ENCODE data around the gene C5orf47. TPM values are rescaled to one million over a fixed set of nuclear protein-coding genes. Genes with fewer than 3 reads are reported as not detected.
A peak's percentile ranks its signal among the peaks of the same experiment; 100 is the strongest.

Gene C5orf47
- total RNA-seq, 2 donors from 2014 or later = 0.54 TPM; not detected in 1

DNA sequence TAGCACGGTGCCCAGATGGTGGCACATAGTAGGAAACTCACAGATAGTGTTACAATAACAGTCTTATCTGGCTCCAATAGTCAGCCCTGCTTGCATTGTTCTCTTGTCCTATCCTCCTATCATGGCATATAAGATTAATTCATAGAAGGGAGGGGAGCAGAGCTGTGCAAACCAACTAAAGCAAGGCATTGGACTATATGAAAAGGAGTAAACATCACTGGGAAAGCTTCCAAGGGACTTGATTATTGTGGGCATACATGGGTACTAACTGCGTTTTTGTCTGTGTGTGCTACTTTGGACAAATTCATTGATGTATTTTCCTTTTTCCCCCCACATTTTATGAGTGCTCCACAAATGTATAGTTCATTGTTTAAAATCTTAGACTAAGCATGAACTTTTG is 43.8 kb upstream of the C5orf47 start:
- H3K4me3 ChIP-seq = no peak overlapping the region
- DNase-seq (ENCODE audit: low spot score) (no peak), ATAC-seq (ENCODE audit: insufficient number of reproducible peaks, low FRiP score, low read depth) (no peak)
- H3K27ac ChIP-seq = no peak overlapping the region
- H3K36me3 ChIP-seq = peaks cover 24% of the 10 kb centered on the region
- H3K4me1 ChIP-seq (ENCODE audit: control insufficient read depth in 1 of 2, low read depth in 2 of 2) = peaks cover 8 to 12% of the 10 kb centered on the region in 2 donors
- H3K9me3 ChIP-seq = no peaks in the 10 kb centered on the region
- TF ChIP-seq, protein P1, sequence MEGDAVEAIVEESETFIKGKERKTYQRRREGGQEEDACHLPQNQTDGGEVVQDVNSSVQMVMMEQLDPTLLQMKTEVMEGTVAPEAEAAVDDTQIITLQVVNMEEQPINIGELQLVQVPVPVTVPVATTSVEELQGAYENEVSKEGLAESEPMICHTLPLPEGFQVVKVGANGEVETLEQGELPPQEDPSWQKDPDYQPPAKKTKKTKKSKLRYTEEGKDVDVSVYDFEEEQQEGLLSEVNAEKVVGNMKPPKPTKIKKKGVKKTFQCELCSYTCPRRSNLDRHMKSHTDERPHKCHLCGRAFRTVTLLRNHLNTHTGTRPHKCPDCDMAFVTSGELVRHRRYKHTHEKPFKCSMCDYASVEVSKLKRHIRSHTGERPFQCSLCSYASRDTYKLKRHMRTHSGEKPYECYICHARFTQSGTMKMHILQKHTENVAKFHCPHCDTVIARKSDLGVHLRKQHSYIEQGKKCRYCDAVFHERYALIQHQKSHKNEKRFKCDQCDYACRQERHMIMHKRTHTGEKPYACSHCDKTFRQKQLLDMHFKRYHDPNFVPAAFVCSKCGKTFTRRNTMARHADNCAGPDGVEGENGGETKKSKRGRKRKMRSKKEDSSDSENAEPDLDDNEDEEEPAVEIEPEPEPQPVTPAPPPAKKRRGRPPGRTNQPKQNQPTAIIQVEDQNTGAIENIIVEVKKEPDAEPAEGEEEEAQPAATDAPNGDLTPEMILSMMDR (IDR thresholded peaks at IDR 0.05) = no peak
- no peaks in the 10 kb centered on the region for H3K27me3 ChIP-seq (replicated peaks; ENCODE audit: insufficient read depth)

DNA sequence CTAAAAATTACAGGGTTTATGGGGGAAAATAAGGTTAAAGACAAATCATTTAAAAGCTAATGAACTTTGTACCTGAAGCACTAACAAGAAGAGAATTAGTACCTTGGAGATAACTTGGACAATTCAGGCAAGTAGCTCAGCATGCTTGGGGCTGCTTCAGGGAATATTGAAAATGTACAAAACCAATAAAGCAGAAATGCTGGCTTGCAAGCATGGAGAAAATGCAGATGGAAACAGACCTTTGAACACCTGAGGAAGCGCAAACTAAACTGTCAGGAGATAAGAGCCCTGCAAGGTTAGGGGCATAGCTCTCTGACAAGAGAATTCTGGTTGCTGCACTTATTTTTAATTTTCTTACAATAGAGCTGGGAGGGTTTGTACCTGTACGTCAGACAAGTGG is 42.6 kb upstream of the C5orf47 start:
- peaks cover 8 to 12% of the 10 kb centered on the region in 2 donors for H3K4me1 ChIP-seq (ENCODE audit: control insufficient read depth in 1 of 2, low read depth in 2 of 2)
- no peaks in the 10 kb centered on the region for H3K27me3 ChIP-seq (replicated peaks; ENCODE audit: insufficient read depth)
- no peaks in the 10 kb centered on the region for H3K9me3 ChIP-seq
- TF ChIP-seq, protein P1 (IDR thresholded peaks at IDR 0.05) = no peak
- H3K4me3 ChIP-seq = no peak overlapping the region
- H3K36me3 ChIP-seq = peaks cover 34% of the 10 kb centered on the region
- DNase-seq (ENCODE audit: low spot score) = no peak
- no peak overlapping the region for H3K27ac ChIP-seq
- ATAC-seq (ENCODE audit: insufficient number of reproducible peaks, low FRiP score, low read depth) = no peak

DNA sequence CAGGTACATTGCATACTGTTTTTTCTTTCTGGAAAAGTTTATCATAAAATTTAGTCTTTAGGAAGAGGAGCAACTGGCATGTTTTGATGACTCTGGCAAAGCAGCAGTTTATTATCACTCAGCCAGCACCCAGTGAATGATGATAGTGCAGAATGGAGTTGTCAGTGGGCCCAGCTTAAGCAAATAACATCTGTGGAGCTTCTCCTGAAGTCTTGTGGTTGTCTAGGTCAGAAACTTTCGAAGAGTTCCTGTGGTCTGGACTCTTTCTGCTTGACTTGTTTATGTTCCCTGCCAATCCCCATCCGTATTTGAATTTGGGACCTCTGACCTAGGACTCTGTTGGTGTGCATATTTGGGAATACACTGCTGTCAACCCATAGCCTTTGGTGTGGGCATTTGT is 38.1 kb upstream of the C5orf47 start:
- TF ChIP-seq, protein P1 (IDR thresholded peaks at IDR 0.05) = no peak
- Histone ChIP-seq H3K4me1 (ENCODE audit: control insufficient read depth in 1 of 2, low read depth in 2 of 2) (no peaks in the 10 kb centered on the region), H3K36me3 (peaks cover 60% of the 10 kb centered on the region), H3K4me3 (no peak overlapping the region), H3K27ac (no peak overlapping the region), H3K27me3 (replicated peaks; ENCODE audit: insufficient read depth) (no peaks in the 10 kb centered on the region), H3K9me3 (no peaks in the 10 kb centered on the region)
- ATAC-seq (ENCODE audit: insufficient number of reproducible peaks, low FRiP score, low read depth) (no peak), DNase-seq (ENCODE audit: low spot score) (no peak)

DNA sequence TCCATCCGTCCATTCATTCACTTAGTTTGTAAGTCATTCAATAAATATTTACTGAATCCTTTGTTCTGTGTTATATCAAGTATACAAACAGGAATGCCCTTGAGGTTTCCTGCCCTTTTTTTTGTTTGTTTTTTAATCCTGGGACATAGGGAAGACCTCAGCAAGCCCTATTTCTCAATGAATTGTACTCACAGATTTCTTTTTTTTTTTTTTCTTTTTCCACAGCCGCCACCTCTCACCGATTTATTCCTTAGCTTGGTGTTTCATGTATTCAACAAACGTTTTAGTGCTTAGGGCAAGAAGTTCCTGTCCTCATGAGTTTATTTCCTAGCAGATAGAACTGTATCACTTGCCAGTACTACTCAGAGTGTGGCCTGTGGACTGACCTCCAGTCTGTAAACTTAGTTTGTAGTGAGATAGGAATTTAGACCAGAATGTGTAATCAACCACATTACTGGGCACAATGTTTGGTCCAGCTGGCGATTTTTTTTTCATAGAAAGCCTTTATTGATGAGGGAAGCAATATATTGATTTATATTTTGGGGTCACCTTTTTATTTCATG is 35.4 kb upstream of the C5orf47 start:
- H3K9me3 ChIP-seq = no peaks in the 10 kb centered on the region
- H3K4me3 ChIP-seq = no peak overlapping the region
- no peaks in the 10 kb centered on the region for H3K27me3 ChIP-seq (replicated peaks; ENCODE audit: insufficient read depth)
- no peak for DNase-seq (ENCODE audit: low spot score)
- peaks cover 56% of the 10 kb centered on the region for H3K36me3 ChIP-seq
- no peak for ATAC-seq (ENCODE audit: insufficient number of reproducible peaks, low FRiP score, low read depth)
- TF ChIP-seq, protein P1 (IDR thresholded peaks at IDR 0.05) = no peak
- no peaks in the 10 kb centered on the region for H3K4me1 ChIP-seq (ENCODE audit: control insufficient read depth in 1 of 2, low read depth in 2 of 2)
- no peak overlapping the region for H3K27ac ChIP-seq

DNA sequence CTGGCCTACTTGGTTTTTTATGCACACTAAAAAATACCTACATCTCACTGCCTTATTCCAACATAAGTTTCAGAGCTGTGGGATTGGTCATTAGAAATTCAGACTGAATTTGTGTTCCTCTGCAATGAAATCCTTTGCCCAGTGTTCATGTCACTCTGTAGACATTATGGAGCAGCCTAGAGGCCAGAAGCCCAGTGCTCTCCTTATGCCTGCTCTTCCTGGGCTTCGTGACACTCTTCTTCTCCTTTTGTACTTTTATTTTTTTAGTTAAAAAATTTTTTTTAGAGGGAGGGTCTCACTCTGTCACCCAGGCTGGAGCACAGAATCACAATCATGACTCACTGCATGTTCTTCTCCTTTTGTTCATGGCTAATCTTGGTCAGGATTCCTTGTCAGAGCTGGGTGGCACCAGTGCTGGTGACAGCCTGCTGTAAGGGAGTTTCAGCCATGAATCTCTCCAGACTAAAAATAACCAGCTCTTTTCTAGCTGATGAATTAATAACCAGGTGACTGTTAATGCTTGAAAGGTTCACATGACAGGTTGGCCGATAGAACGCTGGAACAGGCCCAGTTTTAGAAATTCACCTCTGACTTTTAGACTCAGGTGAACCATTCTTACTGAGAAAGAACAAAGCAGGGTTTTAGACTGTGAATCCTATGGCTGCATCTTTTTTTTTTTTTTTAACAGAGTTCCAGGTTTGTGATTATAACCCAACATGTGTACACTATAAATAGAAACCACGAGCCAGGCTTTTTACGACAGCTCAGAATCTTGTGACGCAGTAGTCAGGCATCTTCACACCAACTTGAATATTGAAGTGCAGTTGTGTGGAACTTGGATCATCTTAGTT is 34.1 kb upstream of the C5orf47 start:
- no peaks in the 10 kb centered on the region for H3K4me1 ChIP-seq (ENCODE audit: control insufficient read depth in 1 of 2, low read depth in 2 of 2)
- no peak overlapping the region for H3K27ac ChIP-seq
- H3K9me3 ChIP-seq = no peaks in the 10 kb centered on the region
- DNase-seq (ENCODE audit: low spot score) = no peak
- no peak overlapping the region for H3K4me3 ChIP-seq
- H3K36me3 ChIP-seq = peaks cover 54% of the 10 kb centered on the region
- TF ChIP-seq, protein P1 (IDR thresholded peaks at IDR 0.05) = no peak
- H3K27me3 ChIP-seq (replicated peaks; ENCODE audit: insufficient read depth) = no peaks in the 10 kb centered on the region
- peak; percentile 36 for ATAC-seq (ENCODE audit: insufficient number of reproducible peaks, low FRiP score, low read depth)
